Measurements from ENCODE around the gene MRPL34. TPM values are rescaled to one million over a fixed set of nuclear protein-coding genes. Genes with fewer than 3 reads are reported as not detected.

Gene MRPL34
- total and polyA plus RNA-seq, 9 of the 15 experiments (the other 6 are each of a cell fraction or from before 2014, with no cell fraction given) = 11.5 to 256 (median 72.5) TPM

DNA sequence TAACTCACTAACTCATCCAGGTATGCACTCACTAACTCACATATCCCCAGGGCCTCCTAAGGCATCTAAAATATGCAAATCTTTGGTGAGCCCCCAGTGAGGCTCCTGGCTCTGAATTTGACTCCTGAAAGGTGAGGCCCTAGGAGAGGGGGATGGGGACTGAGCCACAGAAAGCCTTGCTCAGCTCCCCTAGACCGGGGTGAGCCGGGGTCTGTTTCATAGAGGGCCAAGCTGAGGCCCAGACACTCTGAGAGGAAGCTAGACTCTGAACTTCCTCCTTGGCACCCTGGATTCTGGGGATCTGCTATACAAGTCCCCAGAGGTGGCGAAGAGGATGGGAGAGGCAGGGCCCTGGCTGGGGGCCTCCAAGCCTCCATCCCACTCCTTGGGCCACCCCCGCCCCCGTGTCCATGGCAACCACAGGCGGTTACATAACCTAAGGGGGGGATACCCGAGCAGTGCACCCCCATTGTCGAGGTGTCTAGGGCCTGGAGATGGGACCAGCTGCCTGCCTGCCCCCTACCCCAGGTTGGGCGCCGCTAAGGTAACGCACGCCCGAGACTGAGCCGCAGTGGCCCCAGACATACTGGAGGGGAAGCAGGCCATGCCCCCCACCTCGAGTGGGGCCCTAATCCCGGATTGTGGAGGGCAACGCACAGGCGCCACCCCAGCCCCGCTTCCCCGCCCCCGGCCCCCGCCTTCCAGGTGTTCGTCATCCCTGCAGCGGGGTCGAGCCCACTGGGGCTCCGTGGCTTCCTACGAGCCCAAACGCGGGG, 3.1 kb upstream of the MRPL34 start:
- Histone ChIP-seq H4K20me1 (replicated peaks; ENCODE audit: control insufficient read depth, insufficient read depth, low read length) (no peaks in the 10 kb centered on the region), H2AFZ (ENCODE audit: low read depth, low read length) (peak overlapping the region; percentile 72), H3K36me3 (ENCODE audit: control insufficient read depth, insufficient read depth, low read length) (peaks cover 21% of the 10 kb centered on the region), H3K9me1 (ENCODE audit: control insufficient read depth, insufficient read depth, low read length) (no peaks in the 10 kb centered on the region), H3K27ac (ENCODE audit: extremely low read depth, low read depth, low read length) (peak overlapping the region; percentile 77), H3K9me3 (replicated peaks; ENCODE audit: control insufficient read depth, insufficient read depth, low read depth, low read length) (peaks cover 3% of the 10 kb centered on the region), H3K79me2 (ENCODE audit: control insufficient read depth, insufficient read depth, low read length) (peaks cover 25% of the 10 kb centered on the region), H3K4me3 (peak overlapping the region; percentile 59), H3K27me3 (ENCODE audit: control insufficient read depth in 2 of 2, insufficient read depth in 2 of 2, low read length in 2 of 2) (no peaks in the 10 kb centered on the region), H3K4me2 (ENCODE audit: insufficient read depth, low read length) (peak overlapping the region; percentile 73), H3K9ac (ENCODE audit: insufficient read depth in 1 of 2, low read depth in 2 of 2, low read length in 2 of 2) (peak overlapping the region; percentile 60 to 93; a peak in 3 of 4 replicates), H3K4me1 (replicated peaks in 1 of 2; ENCODE audit: control insufficient read depth in 2 of 2, insufficient read depth in 2 of 2, low read length in 2 of 2) (peaks cover 19 to 52% of the 10 kb centered on the region in 2 experiments; a peak in 4 of 5 replicates)
- ChIA-PET POLR2A (interaction anchor here (0.5 to 1.6 kb wide), 5 partner anchors 8 to 580 kb away, joined by 3 to 5 read pairs (median 4); partner anchors contain the start of gene BABAM1), CTCF (ENCODE audit: low intra/inter-chr PET ratio) (interaction anchor here (0.6 to 1.1 kb wide), 2 partner anchors 10 to 156 kb away, joined by 6 read pairs; no protein-coding TSS in a partner anchor)
- WGBS (ENCODE audit: insufficient coverage, low coverage, missing lambda C conversion rate) = 22% methylated on average over 14 of the region's 29 CpGs
- ATAC-seq = no peak
- BruUV-seq (replicated peaks) = no TSS peak
- intact Hi-C loops (cut with micrococcal nuclease) = no loop called here
- no peak for FAIRE-seq
- in situ Hi-C loops (cut with MboI) = no loop called here
- peak in 1 of 4 experiments; percentile 16 for DNase-seq (ENCODE audit: extremely low read depth in 1 of 4, low spot score in 3 of 4)
- TF ChIP-seq SP2 (IDR thresholded peaks at IDR 0.05; ENCODE audit: extremely low read depth, low read depth, low read length, poor library complexity, severe bottlenecking) (no peak), TGIF2 (CRISPR knock-in tag; IDR thresholded peaks at IDR 0.05) (no peak), KAT7 (CRISPR knock-in tag; IDR thresholded peaks at IDR 0.05; ENCODE audit: borderline replicate concordance) (0 out of 2 replicates have a peak, but pooled peaks have one; percentile 15), NCOA1 (IDR thresholded peaks at IDR 0.05; ENCODE audit: low read depth) (no peak)
- TF ChIP-seq, protein P1, sequence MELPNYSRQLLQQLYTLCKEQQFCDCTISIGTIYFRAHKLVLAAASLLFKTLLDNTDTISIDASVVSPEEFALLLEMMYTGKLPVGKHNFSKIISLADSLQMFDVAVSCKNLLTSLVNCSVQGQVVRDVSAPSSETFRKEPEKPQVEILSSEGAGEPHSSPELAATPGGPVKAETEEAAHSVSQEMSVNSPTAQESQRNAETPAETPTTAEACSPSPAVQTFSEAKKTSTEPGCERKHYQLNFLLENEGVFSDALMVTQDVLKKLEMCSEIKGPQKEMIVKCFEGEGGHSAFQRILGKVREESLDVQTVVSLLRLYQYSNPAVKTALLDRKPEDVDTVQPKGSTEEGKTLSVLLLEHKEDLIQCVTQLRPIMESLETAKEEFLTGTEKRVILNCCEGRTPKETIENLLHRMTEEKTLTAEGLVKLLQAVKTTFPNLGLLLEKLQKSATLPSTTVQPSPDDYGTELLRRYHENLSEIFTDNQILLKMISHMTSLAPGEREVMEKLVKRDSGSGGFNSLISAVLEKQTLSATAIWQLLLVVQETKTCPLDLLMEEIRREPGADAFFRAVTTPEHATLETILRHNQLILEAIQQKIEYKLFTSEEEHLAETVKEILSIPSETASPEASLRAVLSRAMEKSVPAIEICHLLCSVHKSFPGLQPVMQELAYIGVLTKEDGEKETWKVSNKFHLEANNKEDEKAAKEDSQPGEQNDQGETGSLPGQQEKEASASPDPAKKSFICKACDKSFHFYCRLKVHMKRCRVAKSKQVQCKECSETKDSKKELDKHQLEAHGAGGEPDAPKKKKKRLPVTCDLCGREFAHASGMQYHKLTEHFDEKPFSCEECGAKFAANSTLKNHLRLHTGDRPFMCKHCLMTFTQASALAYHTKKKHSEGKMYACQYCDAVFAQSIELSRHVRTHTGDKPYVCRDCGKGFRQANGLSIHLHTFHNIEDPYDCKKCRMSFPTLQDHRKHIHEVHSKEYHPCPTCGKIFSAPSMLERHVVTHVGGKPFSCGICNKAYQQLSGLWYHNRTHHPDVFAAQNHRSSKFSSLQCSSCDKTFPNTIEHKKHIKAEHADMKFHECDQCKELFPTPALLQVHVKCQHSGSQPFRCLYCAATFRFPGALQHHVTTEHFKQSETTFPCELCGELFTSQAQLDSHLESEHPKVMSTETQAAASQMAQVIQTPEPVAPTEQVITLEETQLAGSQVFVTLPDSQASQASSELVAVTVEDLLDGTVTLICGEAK (IDR thresholded peaks at IDR 0.05) = no peak
- TF ChIP-seq, protein P1 (CRISPR knock-in tag; IDR thresholded peaks at IDR 0.05) = no peak
- TF ChIP-seq, protein P2, sequence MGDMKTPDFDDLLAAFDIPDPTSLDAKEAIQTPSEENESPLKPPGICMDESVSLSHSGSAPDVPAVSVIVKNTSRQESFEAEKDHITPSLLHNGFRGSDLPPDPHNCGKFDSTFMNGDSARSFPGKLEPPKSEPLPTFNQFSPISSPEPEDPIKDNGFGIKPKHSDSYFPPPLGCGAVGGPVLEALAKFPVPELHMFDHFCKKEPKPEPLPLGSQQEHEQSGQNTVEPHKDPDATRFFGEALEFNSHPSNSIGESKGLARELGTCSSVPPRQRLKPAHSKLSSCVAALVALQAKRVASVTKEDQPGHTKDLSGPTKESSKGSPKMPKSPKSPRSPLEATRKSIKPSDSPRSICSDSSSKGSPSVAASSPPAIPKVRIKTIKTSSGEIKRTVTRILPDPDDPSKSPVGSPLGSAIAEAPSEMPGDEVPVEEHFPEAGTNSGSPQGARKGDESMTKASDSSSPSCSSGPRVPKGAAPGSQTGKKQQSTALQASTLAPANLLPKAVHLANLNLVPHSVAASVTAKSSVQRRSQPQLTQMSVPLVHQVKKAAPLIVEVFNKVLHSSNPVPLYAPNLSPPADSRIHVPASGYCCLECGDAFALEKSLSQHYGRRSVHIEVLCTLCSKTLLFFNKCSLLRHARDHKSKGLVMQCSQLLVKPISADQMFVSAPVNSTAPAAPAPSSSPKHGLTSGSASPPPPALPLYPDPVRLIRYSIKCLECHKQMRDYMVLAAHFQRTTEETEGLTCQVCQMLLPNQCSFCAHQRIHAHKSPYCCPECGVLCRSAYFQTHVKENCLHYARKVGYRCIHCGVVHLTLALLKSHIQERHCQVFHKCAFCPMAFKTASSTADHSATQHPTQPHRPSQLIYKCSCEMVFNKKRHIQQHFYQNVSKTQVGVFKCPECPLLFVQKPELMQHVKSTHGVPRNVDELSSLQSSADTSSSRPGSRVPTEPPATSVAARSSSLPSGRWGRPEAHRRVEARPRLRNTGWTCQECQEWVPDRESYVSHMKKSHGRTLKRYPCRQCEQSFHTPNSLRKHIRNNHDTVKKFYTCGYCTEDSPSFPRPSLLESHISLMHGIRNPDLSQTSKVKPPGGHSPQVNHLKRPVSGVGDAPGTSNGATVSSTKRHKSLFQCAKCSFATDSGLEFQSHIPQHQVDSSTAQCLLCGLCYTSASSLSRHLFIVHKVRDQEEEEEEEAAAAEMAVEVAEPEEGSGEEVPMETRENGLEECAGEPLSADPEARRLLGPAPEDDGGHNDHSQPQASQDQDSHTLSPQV (IDR thresholded peaks at IDR 0.05) = no peak

All from K562 (cell line).